Epithelial cell of prostate (primary cell): Measurements from ENCODE around the gene GFI1.
"Not testable (repeated sequence)": the region's sequence is repeated elsewhere in the genome, so short reads cannot be mapped to it uniquely, and the experiment has no call there.

ENCODE experiments used
- DNase-seq: peaks from one replicate; pipeline ENCODE4 v3.0.0-alpha.2; 2011; ENCODE audit warnings: low read depth, low spot score
- H3K27ac ChIP-seq: fragments of 450-650 bp; 2 replicates; pipeline ENCODE4 v1.5.1; 2017; ENCODE audit warnings: mild to moderate bottlenecking

The GFI1 gene

DNA sequence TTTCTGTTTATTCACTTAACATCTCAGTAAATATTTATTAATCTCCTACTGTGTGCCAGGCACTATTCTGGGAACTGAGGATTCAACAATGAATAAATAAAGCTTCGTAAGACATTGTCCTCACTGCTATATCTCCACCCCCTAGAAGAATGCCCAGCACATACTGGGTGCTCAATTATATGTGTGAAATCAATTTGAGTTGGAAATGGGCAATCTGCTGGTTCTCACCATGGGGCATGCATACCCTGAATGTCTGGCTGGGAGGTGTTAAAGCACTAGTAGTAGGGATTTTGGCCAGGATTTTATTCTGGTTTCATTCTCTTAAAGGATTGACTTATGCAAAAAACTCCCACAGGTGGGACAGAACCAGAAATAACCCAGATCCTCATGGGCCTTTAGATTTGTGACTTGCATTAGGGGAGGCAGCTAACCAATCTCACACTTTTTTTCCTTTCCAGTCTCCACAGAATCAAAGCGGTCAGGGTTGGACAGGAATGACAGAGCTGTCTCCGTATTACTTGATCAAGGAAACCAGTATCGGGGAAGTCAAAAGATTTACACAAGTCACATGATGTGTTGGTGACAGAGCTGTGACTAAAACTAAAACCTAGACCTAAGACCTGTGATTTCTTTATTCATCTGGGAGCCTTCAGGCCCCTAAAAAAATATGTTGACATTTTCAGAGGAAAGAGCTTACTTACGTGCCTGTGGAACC is 12.8 kb downstream of the GFI1 start:
- no peak overlapping the region for H3K27ac ChIP-seq
- DNase-seq: no peak

- no peak overlapping the region for H3K27ac ChIP-seq
- no peak for DNase-seq
Measured at GRCh38 chr1:92470216-92470615, 16.5 kb downstream of the GFI1 start.

DNA sequence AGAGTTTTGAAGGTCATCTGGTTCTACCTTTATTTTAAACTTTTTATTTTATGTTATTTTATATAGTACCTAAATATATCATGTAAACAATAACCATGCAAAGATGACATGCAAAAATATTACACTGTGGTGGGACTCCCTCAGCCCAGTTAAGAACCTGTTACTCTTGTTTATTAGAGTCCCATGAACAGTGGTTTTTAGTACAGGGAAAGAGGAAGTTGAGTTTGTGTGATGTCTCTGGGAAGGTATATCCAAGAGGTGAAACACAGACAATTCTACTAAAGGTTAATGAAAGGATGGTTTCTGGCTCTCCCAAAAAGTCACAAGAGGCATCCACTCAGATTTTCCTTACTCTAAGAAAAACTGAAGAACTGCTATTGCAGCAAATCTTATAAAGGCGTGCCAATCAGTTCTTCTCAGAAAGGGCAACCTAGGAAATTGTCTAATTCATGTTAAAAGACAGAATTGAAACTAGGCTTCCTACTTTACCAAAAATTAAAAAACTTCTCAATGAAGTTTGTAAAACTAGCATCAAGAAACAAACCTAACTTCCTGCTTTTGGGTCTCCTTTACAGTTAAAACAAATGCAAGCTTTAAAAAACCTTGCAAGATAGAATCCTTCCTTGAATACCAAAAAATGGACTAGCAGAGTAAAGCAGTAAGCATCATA is 19.9 kb downstream of the GFI1 start:
- no peak for DNase-seq
- H3K27ac ChIP-seq: no peak overlapping the region

- DNase-seq: no peak
- no peak overlapping the region for H3K27ac ChIP-seq
Measured at GRCh38 chr1:92465256-92465647, 21.5 kb downstream of the GFI1 start.

- H3K27ac ChIP-seq: no peak overlapping the region
- DNase-seq: no peak
Measured at GRCh38 chr1:92464588-92465255, 22.0 kb downstream of the GFI1 start.

DNA sequence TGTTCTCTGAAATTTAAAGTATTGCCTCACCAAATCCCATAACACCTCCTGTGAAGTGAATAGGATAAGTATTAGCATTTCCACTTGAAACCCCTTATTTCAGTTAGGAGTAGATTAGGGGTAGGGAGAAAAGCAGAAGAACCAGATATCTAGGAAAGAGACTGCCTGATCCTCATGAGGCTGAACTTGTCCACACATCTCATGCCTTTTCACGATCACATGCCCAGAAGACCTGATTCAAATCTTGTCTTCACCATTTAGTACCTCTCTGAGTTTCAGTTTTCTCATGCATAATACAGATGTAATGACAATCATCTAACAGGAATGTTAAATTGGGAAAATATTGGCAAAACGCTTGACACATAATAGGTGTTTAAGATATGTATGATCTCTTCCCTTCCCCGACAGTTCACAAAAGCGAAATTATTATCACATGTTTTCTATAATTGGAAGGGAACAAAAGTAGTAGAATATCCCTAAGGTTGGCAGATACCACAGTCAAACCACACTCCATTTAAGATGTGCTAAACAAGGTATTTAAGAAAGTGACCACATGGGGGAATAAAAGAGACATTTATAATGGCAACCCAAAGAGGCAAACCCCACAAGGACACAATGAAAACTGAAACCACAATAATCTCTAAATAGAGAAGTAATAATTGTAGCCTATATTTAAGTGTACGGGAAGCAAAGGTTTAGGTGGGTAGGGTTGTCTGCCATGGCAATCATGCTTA is 25.2 kb downstream of the GFI1 start:
- no peak overlapping the region for H3K27ac ChIP-seq
- DNase-seq: no peak

DNA sequence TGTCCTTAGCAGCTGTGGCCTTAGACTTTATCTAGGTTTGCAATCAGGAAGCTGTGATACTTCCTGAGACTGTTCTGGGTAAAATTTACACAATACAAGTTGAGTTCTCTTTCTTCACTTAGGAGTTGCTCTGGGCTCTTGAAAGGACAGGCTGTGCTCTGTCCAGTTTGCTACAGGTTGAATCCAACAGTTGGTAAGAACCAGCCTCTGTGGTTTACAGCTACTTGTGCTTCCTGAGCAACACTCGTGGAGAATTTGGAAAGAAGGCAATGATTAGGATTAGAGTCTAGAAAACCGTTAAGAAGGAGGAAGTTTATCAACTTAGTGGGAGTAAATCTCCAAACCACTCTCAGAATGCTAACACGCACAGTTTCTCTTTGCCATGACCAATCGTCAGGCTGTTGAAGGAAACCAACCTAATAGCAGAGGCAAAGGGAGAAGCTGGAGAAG is 26.8 kb downstream of the GFI1 start:
- no peak overlapping the region for H3K27ac ChIP-seq
- DNase-seq: no peak

DNA sequence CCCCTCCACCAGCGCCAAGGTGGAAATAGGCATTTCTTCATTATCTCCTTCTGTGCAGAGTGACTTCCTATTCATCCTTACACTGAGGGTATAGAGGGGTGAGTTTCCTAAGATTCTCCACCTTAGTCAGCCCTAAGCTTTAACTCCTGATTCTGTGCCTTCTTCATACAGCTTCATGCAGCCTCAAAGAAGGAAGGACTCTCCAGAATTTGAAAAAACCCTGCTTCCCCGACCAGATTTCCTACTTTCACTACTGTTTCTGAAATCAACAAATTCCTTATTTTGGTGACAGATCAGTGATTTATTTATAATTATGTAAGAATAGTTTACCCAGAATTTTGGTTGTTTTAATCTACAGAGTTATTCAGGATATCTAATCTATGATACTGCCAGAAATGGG is 28.6 kb downstream of the GFI1 start:
- no peak for DNase-seq
- no peak overlapping the region for H3K27ac ChIP-seq

DNA sequence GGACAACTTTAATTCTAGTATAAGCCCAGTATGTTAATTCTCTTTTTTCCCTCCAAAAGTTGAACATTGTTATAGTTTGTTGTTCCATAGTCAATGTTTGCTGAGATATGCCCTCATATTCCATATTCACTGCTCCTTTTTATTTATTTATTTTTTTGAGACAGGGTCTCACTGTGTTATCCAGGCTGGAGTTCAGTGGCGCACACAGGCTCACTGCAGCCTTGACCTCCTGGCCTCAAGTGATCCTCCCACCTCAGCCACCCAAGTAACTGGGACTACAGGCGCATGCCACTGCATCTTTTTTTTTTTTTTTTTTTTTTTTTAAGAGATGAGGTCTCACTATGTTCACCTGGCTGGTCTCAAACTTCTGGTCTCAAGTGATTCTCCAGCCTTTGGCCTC is 38.7 kb downstream of the GFI1 start:
- H3K27ac ChIP-seq: no peak overlapping the region
- DNase-seq: no peak

DNA sequence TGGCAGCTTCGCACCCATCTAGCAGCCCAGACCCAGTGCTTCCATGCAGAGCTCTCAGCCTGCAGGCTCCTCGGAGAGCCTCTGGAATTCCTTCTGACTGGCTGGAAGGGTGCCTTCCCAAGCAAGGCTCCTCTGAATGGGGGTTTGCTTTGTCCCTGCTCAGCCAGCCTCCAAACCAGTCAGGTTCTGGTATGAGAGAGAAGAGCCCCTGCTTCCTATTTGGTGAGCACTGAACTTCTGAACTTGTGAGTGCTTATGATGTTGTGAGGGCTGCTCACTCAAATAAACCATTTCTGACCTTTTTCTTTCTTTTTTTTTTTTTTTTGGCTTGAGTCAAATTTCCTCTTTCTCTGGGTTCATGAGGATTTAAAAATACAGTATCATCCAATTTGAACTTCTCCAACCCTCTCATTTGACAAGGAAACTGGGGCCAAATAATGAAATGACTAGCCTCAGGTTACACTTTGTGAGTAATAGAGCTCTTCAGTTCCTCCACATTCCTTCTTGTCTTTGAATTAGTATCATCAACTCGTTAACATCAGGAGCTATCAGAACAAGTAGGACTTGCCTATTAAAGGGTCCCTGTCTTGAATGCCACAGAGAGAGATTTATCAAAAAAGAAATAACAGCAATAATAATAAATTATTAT is 39.6 kb downstream of the GFI1 start:
- H3K27ac ChIP-seq: no peak overlapping the region
- DNase-seq: no peak

GRCh38 chr1:92446546-92446945 is 40.2 kb downstream of the GFI1 start:
- DNase-seq: no peak
- no peak overlapping the region for H3K27ac ChIP-seq

DNA sequence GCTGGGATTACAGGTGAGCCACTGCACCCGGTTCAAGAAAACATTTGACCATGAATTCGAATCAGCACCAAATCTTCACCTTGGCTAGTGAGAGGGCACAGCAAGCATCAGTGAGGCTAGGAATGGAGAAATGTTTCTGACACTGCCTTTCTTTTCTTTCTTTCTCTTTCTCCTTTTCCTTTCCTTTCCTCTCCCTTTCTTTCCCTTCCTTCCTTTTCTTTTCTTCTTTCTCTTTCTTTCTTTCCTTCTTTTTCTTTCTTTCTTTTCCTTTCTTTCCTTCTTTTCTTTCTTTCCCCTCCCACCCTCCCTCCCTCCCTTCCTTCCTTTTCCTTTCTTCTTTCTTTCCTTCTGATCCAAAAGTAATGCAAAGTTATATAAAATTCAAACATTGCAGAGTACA is 40.9 kb downstream of the GFI1 start:
- no peak for DNase-seq

DNA sequence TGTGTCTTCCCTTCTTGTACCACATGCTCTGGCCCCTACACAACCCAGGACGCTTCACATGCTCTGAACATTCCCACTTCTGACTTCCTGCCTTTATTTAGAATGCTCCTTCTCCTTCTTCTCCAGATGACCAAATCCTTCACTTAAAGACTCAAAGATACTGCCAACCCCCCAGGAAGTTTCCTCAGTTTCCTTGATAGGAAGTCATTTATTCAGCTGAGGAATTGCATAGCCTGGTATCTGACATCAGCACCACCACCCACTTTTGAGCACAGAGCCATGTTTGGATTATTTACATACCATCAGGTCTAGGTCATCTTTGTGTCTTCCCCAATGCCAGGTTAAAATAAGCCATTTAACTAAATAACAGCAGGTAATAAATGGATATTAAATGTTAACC is 42.4 kb downstream of the GFI1 start:
- DNase-seq: no peak
- no peak overlapping the region for H3K27ac ChIP-seq

More for the DNA sequence above, 40.9 kb downstream of the GFI1 start:
- H3K27ac ChIP-seq: no peak overlapping the region

GRCh38 chr1:92443893-92444292 is 42.8 kb downstream of the GFI1 start:
- H3K27ac ChIP-seq: no peak overlapping the region
- no peak for DNase-seq

GRCh38 chr1:92442351-92442750 is 44.4 kb downstream of the GFI1 start:
- no peak for DNase-seq
- peak overlapping the region; percentile 43 for H3K27ac ChIP-seq

DNA sequence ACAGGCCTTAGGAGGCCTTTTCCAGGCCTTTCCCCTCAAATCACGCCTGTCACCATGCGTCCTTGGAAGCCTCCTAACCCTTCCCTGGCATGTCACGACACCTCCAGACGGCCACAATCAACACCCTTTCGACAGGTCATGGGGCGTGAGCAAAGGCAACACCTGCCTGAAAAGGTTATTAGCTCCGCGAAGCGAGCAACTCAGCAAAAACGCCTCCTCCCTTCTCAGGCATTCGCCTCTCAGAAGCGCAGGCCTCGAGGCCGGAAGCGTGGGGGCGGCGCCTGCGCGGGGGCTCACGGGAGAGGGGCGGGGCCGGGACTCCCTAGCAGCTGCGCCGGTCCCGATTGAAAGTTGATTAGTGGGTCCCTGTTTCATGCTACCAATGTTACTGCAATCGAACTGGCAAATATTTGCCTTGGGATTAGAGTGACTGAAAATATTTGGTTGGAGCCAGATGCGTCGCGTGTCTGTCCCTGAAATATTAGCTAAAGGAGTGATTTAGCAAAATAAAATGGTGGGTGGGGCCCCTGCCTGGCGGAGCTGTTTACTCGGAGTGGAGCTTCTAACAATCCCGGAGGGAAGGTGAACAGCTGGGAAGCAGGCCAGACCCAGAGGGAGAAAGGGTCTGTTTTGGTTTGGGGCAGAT is 44.9 kb downstream of the GFI1 start:
- no peak for DNase-seq

GRCh38 chr1:92441316-92441696 is 45.4 kb downstream of the GFI1 start:
- no peak for DNase-seq

More for the DNA sequence above, 44.9 kb downstream of the GFI1 start:
- H3K27ac ChIP-seq: peak overlapping the region; percentile 43

DNA sequence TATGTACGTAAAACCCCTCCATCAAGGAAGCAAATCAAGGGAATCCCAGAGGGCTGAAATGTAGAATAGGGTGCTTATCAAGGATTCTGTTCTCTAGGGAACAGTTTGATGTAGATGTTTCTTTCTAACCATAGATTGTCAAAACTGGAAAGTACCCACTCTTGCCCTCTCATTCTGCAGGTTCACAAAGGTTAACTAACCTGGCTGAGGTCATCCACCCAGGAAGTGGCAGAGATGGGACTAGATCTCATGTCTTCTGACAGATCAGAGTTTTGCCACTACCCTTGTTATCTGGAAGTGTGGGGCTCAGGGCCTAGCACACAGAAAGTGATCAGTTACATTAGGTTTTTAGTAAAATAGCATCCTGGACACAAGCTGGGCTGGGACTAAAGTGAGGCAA is 47.4 kb downstream of the GFI1 start:
- no peak overlapping the region for H3K27ac ChIP-seq
- no peak for DNase-seq

More at GRCh38 chr1:92441316-92441696, 45.4 kb downstream of the GFI1 start:
- peak overlapping the region; percentile 43 for H3K27ac ChIP-seq

- DNase-seq, H3K27ac ChIP-seq: not testable (repeated sequence)
Measured at GRCh38 chr1:92434572-92434971, 52.2 kb downstream of the GFI1 start.

GRCh38 chr1:92430030-92430429 is 56.7 kb downstream of the GFI1 start:
- no peak overlapping the region for H3K27ac ChIP-seq
- DNase-seq: no peak
